ENCODE measurements around the gene SERP1. TPM values are rescaled to one million over a fixed set of nuclear protein-coding genes. Genes with fewer than 3 reads are reported as not detected.

Gene SERP1
- total RNA-seq, 1 donor from 2014 or later: 255 TPM

DNA sequence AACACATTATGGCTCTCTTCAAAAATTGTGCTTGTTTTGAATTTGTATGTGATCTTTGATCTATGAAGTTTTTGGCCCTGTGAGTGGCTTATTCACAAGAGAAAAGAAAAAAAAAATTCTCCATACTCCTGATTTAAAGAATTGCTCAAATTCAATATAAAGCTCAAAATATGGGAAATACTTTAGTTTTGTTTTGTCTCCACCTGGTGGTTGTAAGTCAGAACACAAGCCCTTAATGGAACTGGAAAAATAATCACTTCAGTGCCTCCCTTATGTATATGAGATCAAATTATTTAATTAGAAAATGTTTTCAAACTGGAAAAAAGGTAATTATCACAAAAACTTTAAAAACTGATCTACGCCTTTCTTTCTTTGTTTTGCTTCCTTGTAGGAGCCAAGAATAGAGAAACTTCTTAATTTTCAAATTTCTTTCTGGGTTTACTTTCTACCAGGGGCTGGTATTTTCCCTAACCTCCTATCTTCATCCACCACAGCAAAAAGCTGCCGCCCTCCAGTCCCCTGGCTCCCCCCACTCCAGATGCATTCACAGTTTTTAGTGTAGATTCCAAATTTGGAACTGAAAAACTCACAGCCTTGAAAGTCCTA lies 50.6 kb downstream of the SERP1 start:
- TF ChIP-seq CTCF (IDR thresholded peaks at IDR 0.05; ENCODE audit: insufficient read depth, low read length, severe bottlenecking): peak; percentile 41
- FAIRE-seq (no peak), DNase-seq (ENCODE audit: low read depth) (peak; percentile 52)
- Histone ChIP-seq H3K27me3 (ENCODE audit: control insufficient read depth, insufficient read depth, low read length) (no peaks in the 10 kb centered on the region), H3K36me3 (ENCODE audit: control insufficient read depth, insufficient read depth, low read length) (no peaks in the 10 kb centered on the region), H3K4me3 (ENCODE audit: low read depth, low read length) (no peak overlapping the region)

- FAIRE-seq: no peak
- no peak for TF ChIP-seq CTCF (IDR thresholded peaks at IDR 0.05; ENCODE audit: insufficient read depth, low read length, severe bottlenecking)
- H3K4me3 ChIP-seq (ENCODE audit: low read depth, low read length): no peak overlapping the region
- no peak for DNase-seq (ENCODE audit: low read depth)
- H3K36me3 ChIP-seq (ENCODE audit: control insufficient read depth, insufficient read depth, low read length): no peaks in the 10 kb centered on the region
- H3K27me3 ChIP-seq (ENCODE audit: control insufficient read depth, insufficient read depth, low read length): no peaks in the 10 kb centered on the region
Observed at GRCh38 chr3:150495149-150495548, 51.1 kb downstream of the SERP1 start.

DNA sequence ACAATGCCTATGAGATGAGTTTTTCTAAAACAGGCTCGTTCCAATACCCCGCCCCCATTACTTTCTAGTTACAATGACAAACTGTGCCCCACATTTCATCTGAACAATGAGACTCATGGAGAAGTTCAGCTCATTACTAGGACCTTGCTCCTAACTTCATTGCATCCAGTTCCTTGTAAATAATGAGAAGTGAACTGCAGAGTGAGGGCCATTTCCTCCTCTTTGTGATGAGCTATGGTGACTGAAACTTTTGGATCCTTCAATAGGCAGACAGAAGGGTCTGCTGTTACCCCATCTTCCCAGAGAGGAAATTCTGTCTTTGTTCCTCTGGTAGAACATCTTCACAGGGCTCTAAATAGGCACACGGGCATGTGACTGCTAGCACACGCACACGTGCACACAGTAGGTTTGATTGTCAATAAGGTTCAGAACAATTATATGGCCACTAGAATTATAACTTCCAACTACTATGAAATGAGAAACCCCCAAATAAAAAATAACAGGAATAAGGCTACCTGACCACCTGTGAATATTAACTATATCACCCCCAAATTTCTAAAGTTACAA lies 51.8 kb downstream of the SERP1 start:
- Histone ChIP-seq H3K27me3 (ENCODE audit: control insufficient read depth, insufficient read depth, low read length) (no peaks in the 10 kb centered on the region), H3K4me3 (ENCODE audit: low read depth, low read length) (no peak overlapping the region), H3K36me3 (ENCODE audit: control insufficient read depth, insufficient read depth, low read length) (no peaks in the 10 kb centered on the region)
- DNase-seq (ENCODE audit: low read depth) (no peak), FAIRE-seq (no peak)
- TF ChIP-seq CTCF (IDR thresholded peaks at IDR 0.05; ENCODE audit: insufficient read depth, low read length, severe bottlenecking): no peak

Other genes starting within 250 kb of the SERP1 start
- 5.0 and 5.8 TPM in 2 replicates for gene TSC22D2, start 138.2 kb downstream of the SERP1 start, total RNA-seq
- 88.8 and 222 TPM in 2 replicates for gene EIF2A, start 291 bp upstream of the SERP1 start, total RNA-seq
- 108 and 167 TPM in 2 replicates for gene SELENOT, start 56.8 kb upstream of the SERP1 start, total RNA-seq
- under 0.01 TPM in 1 of 2 replicates, not detected in the other for gene ERICH6, start 157.4 kb upstream of the SERP1 start, total RNA-seq
- gene SIAH2, start 216.7 kb upstream of the SERP1 start, total RNA-seq: 30.3 and 36.1 TPM in 2 replicates